GM21717 (cell line): ENCODE data around the gene RNF213.

Experiments used
- ATAC-seq: cut with Tn5 transposase; IDR thresholded peaks from one replicate; pipeline ENCODE4 v1.9.1; 2021; ENCODE audit warnings: mild to moderate bottlenecking, moderate library complexity; ENCODE audit not compliant: unreplicated experiment

RNF213 gene

GRCh38 chr17:80414508-80414802 lies 153.8 kb downstream of the RNF213 start:
- peak; percentile 6 for ATAC-seq

- peak; percentile 80 for ATAC-seq
Measured at GRCh38 chr17:80414803-80415625, 154.4 kb downstream of the RNF213 start, which contains the start of gene ENDOV. Gene ENDOV (plus strand): TSS chr17:80415167. CDS start chr17:80415195, 28 bp downstream.

- no peak for ATAC-seq
Measured at GRCh38 chr17:80415626-80416137, 155.0 kb downstream of the RNF213 start.

GRCh38 chr17:80416260-80416939 lies 155.7 kb downstream of the RNF213 start:
- no peak for ATAC-seq

- ATAC-seq: no peak
Measured at GRCh38 chr17:80416940-80417293, 156.3 kb downstream of the RNF213 start.

- ATAC-seq: no peak
Measured at GRCh38 chr17:80418589-80418988, 157.9 kb downstream of the RNF213 start.

GRCh38 chr17:80419255-80419654 lies 158.6 kb downstream of the RNF213 start:
- no peak for ATAC-seq

- ATAC-seq: no peak
Measured at GRCh38 chr17:80421381-80422090, 160.9 kb downstream of the RNF213 start.

- no peak for ATAC-seq
Measured at GRCh38 chr17:80422276-80422675, 161.6 kb downstream of the RNF213 start.

- no peak for ATAC-seq
Measured at GRCh38 chr17:80422981-80423380, 162.3 kb downstream of the RNF213 start.

- no peak for ATAC-seq
Measured at GRCh38 chr17:80423536-80424225, 163.0 kb downstream of the RNF213 start.

- ATAC-seq: no peak
Measured at GRCh38 chr17:80424261-80424660, 163.6 kb downstream of the RNF213 start.

- ATAC-seq: no peak
Measured at GRCh38 chr17:80424878-80425765, 164.5 kb downstream of the RNF213 start.

GRCh38 chr17:80425835-80426426 lies 165.3 kb downstream of the RNF213 start:
- no peak for ATAC-seq

GRCh38 chr17:80426671-80427326 lies 166.1 kb downstream of the RNF213 start:
- no peak for ATAC-seq

GRCh38 chr17:80427366-80428282 lies 167.0 kb downstream of the RNF213 start:
- no peak for ATAC-seq

GRCh38 chr17:80428363-80428762 lies 167.7 kb downstream of the RNF213 start:
- ATAC-seq: no peak

- ATAC-seq: no peak
Measured at GRCh38 chr17:80428796-80429195, 168.1 kb downstream of the RNF213 start.
